ENCODE results near the gene TMEM119.

- TF ChIP-seq EZH2 (IDR thresholded peaks at IDR 0.05; ENCODE audit: insufficient read depth, poor library complexity, severe bottlenecking) = no peak
- TF ChIP-seq EZH2phosphoT487 (IDR thresholded peaks at IDR 0.05; ENCODE audit: insufficient read depth, low read depth) = no peak
These were observed 18.0 kb upstream of the TMEM119 start for GRCh38 chr12:108615918-108616317.

All from GM23248 (cell line).